Measurements from ENCODE around the gene ATP8A2. TPM values are rescaled to one million over a fixed set of nuclear protein-coding genes. Genes with fewer than 3 reads are reported as not detected.

Gene ATP8A2
- total and polyA plus RNA-seq, 4 donors: 0.31 to 2.7 (median 1.1) TPM

DNA sequence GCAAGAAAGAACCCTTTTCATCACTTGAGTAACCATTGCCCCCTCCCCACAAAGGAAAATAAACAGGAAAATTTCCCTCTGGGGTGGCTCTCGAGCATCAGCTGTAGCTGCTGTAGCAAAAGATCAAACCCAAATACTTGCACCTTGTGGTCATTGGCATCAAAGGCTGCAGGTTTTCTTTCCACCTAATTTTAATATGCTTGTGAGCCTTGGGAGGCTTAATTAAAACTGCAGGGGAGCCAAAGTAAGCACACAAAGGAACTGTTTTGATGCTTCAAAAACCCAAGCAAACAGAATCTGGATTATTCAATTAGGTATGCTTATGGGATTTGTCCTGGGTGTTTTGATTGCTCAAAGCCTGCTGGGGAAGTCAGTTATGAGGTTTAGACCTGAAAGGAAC, 560.6 kb downstream of the ATP8A2 start:
- TF ChIP-seq, protein P1, sequence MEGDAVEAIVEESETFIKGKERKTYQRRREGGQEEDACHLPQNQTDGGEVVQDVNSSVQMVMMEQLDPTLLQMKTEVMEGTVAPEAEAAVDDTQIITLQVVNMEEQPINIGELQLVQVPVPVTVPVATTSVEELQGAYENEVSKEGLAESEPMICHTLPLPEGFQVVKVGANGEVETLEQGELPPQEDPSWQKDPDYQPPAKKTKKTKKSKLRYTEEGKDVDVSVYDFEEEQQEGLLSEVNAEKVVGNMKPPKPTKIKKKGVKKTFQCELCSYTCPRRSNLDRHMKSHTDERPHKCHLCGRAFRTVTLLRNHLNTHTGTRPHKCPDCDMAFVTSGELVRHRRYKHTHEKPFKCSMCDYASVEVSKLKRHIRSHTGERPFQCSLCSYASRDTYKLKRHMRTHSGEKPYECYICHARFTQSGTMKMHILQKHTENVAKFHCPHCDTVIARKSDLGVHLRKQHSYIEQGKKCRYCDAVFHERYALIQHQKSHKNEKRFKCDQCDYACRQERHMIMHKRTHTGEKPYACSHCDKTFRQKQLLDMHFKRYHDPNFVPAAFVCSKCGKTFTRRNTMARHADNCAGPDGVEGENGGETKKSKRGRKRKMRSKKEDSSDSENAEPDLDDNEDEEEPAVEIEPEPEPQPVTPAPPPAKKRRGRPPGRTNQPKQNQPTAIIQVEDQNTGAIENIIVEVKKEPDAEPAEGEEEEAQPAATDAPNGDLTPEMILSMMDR (IDR thresholded peaks at IDR 0.05; ENCODE audit: control extremely low read depth, extremely low read depth): no peak
- Histone ChIP-seq H3K27me3 (ENCODE audit: control insufficient read depth in 3 of 3, insufficient read depth in 3 of 3, low read length in 2 of 3) (no peaks in the 10 kb centered on the region), H3K4me3 (no peak overlapping the region), H3K4me1 (ENCODE audit: control insufficient read depth in 5 of 5, insufficient read depth in 5 of 5, low read length in 5 of 5) (peaks cover 0 to 10% (median 5%) of the 10 kb centered on the region in 5 donors), H3K27ac (ENCODE audit: low read depth in 1 of 2, low read length in 1 of 2) (no peak overlapping the region), H3K9ac (ENCODE audit: insufficient read depth in 1 of 2, low read length in 2 of 2) (no peak overlapping the region), H3K9me3 (ENCODE audit: control insufficient read depth in 4 of 4, insufficient read depth in 3 of 4, low read length in 3 of 4) (peaks cover 0 to 2% (median 0%) of the 10 kb centered on the region in 4 donors), H3K36me3 (ENCODE audit: control insufficient read depth in 4 of 4, insufficient read depth in 4 of 4, low read length in 4 of 4) (no peaks in the 10 kb centered on the region)
- ATAC-seq (ENCODE audit: insufficient read depth, low FRiP score): no peak
- DNase-seq: no peak
- 70 to 75% methylated on average over 1 of the region's 1 CpG for WGBS, 2 donors

DNA sequence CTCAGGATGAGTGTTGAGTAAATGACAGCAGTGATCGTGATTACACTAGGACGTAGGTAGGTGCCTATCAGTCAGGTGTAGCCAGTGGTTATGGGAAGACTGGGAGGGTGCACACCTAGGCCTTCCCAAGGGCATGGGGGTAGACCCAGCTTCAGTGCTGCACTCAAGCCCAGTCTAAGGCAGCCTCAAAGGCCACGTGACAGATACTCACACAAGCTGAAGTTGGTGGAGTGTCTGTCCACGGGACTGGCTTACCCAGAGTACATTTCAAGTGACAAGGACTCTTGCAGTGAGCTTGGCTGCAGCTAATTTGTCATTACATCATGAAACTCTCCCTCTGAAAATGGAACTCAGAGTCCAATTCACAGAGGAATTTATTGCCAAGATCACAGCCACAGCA, 561.7 kb downstream of the ATP8A2 start:
- Histone ChIP-seq H3K27ac (ENCODE audit: low read depth in 1 of 2, low read length in 1 of 2) (no peak overlapping the region), H3K9me3 (ENCODE audit: control insufficient read depth in 4 of 4, insufficient read depth in 3 of 4, low read length in 3 of 4) (peaks cover 0 to 2% (median 0%) of the 10 kb centered on the region in 4 donors), H3K27me3 (ENCODE audit: control insufficient read depth in 3 of 3, insufficient read depth in 3 of 3, low read length in 2 of 3) (no peaks in the 10 kb centered on the region), H3K36me3 (ENCODE audit: control insufficient read depth in 4 of 4, insufficient read depth in 4 of 4, low read length in 4 of 4) (no peaks in the 10 kb centered on the region), H3K9ac (ENCODE audit: insufficient read depth in 1 of 2, low read length in 2 of 2) (no peak overlapping the region), H3K4me3 (no peak overlapping the region), H3K4me1 (ENCODE audit: control insufficient read depth in 5 of 5, insufficient read depth in 5 of 5, low read length in 5 of 5) (peaks cover 0 to 3% (median 0%) of the 10 kb centered on the region in 5 donors)
- 73 to 78% methylated on average over 4 of the region's 4 CpGs for WGBS, 2 donors
- TF ChIP-seq, protein P1 (IDR thresholded peaks at IDR 0.05; ENCODE audit: control extremely low read depth, extremely low read depth): no peak
- no peak for ATAC-seq (ENCODE audit: insufficient read depth, low FRiP score)
- DNase-seq: no peak

DNA sequence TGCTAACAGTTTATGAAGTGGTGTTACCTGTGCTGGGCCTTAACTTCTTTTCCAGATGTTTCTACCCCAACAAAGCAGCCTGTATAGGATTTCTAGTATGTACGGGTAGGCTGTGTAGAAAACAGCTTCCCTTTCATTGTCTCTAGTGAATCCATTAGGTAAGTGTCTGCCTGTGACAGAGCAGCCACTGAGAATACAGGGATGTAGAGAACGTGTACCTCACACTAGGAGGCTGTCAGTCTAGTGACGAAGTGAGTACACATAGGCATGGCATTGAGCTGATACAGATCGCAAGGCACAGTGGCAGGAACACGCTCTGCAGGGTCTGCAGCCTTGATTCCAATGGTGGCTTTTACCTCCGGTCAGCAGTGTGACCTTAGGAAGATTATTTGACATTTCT, 562.4 kb downstream of the ATP8A2 start:
- DNase-seq (no peak), ATAC-seq (ENCODE audit: insufficient read depth, low FRiP score) (no peak)
- WGBS, 2 donors: 82 to 84% methylated on average over 6 of the region's 6 CpGs
- Histone ChIP-seq H3K9me3 (ENCODE audit: control insufficient read depth in 4 of 4, insufficient read depth in 3 of 4, low read length in 3 of 4) (peaks cover 0 to 2% (median 0%) of the 10 kb centered on the region in 4 donors), H3K9ac (ENCODE audit: insufficient read depth in 1 of 2, low read length in 2 of 2) (no peak overlapping the region), H3K4me1 (ENCODE audit: control insufficient read depth in 5 of 5, insufficient read depth in 5 of 5, low read length in 5 of 5) (no peaks in the 10 kb centered on the region), H3K4me3 (no peak overlapping the region), H3K27ac (ENCODE audit: low read depth in 1 of 2, low read length in 1 of 2) (no peak overlapping the region), H3K27me3 (ENCODE audit: control insufficient read depth in 3 of 3, insufficient read depth in 3 of 3, low read length in 2 of 3) (no peaks in the 10 kb centered on the region), H3K36me3 (ENCODE audit: control insufficient read depth in 4 of 4, insufficient read depth in 4 of 4, low read length in 4 of 4) (no peaks in the 10 kb centered on the region)
- TF ChIP-seq, protein P1 (IDR thresholded peaks at IDR 0.05; ENCODE audit: control extremely low read depth, extremely low read depth): no peak
